Central memory CD8-positive, alpha-beta T cell (primary cell): ENCODE measurements around the gene ZC3H12A.

ENCODE experiments used
- ATAC-seq: fragments of 150-1000 bp; cut with Tn5 transposase; replicated peaks from 2 replicates; pipeline ENCODE4 v1.10.0; 2022; ENCODE audit warnings: mild to moderate bottlenecking, moderate FRiP score, moderate number of reproducible peaks; ENCODE audit not compliant: poor library complexity, severe bottlenecking; ENCODE audit errors: extremely low read depth
- DNase-seq, 2 donors: peaks; one replicate each; pipeline ENCODE4 v3.0.0; 2021; ENCODE audit warnings: low spot score in 2 of 2
- H3K27ac Mint-ChIP-seq: one replicate; pipeline ENCODE4 v1.8.0; 2022; ENCODE audit warnings: low read depth, mild to moderate bottlenecking, moderate library complexity, mixed read lengths
- H3K27me3 Mint-ChIP-seq: one replicate; pipeline ENCODE4 v1.8.0; 2022; ENCODE audit warnings: mixed read lengths
- H3K36me3 Mint-ChIP-seq: one replicate; pipeline ENCODE4 v1.8.0; 2022; ENCODE audit warnings: mild to moderate bottlenecking, moderate library complexity, mixed read lengths; ENCODE audit not compliant: insufficient read depth
- H3K4me1 Mint-ChIP-seq: one replicate; pipeline ENCODE4 v1.8.0; 2022; ENCODE audit warnings: mixed read lengths
- H3K4me3 Mint-ChIP-seq: one replicate; pipeline ENCODE4 v1.8.0; 2022; ENCODE audit warnings: mild to moderate bottlenecking, moderate library complexity, mixed read lengths
- H3K9me3 Mint-ChIP-seq: one replicate; pipeline ENCODE4 v1.8.0; 2022; ENCODE audit warnings: mixed read lengths

Gene ZC3H12A

DNA sequence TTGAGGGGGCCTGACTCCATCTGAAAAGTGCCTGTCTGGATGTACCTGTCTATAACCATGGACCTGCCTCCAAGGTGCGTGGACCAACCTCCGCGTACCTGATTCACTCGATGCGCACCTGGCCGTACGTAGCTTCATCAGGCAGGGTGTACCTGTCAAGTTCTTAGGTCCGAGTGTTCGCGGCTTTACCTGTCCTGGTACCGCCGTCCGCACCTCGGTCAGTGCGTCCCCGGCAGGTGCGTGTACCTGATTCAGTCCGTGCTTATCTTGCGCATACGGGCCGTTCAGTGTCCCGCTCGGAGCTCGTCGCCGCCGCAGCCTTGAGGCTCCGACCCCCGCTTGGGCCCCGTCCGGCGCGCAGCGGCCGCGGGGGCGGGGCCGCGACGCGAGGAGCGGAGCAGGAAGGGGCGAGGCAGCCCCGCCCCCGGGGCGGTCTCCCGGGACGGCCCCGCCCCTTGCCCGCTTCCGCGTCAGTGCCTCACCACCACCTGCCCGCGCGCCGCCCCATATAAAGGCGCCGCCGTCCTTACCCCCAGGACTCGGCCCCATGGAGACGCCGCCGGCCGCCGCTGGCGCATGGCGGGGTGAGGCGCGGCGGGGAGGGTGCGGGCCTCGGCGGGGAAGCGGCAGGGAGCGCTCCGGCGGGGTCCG is at the start of gene ZC3H12A:
TSS of gene ZC3H12A (plus strand) at position 535 of the 651 bp plus-strand sequence. CDS start 917 bp downstream, outside the sequence.
- Mint-ChIP-seq H3K9me3 (no peaks in the 10 kb centered on the region), H3K4me1 (peaks cover 63% of the 10 kb centered on the region), H3K27me3 (no peaks in the 10 kb centered on the region), H3K27ac (peak within 1 kb of the TSS; percentile 99), H3K4me3 (peak within 1 kb of the TSS; percentile 96), H3K36me3 (peaks cover 60% of the 10 kb centered on the region)
- peak; percentile 53 for ATAC-seq
- peak; percentile 87 to 88 for DNase-seq

DNA sequence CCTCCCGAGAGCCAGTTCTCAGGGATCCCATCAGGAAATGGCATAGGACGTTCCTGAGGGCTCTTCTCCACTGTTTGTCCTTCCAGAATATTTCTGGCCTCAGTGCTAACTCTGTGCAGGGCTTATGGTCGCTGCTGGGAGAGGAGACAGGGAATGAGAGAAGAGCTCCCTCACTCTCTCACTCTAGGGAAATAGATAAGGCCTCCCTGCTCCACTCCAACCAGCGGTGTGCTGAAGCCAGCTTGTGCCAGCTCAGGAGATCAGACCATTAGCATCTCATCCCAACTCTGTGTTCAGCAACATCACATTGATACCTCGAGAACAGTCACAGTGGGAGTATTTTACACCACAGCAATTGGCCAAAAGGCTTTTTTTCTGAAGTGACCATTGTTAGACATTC is 49.2 kb upstream of the ZC3H12A start:
- Mint-ChIP-seq H3K4me1 (no peaks in the 10 kb centered on the region), H3K36me3 (no peaks in the 10 kb centered on the region), H3K27ac (no peak overlapping the region), H3K4me3 (no peak overlapping the region), H3K27me3 (peaks cover 66% of the 10 kb centered on the region), H3K9me3 (no peaks in the 10 kb centered on the region)
- ATAC-seq (no peak), DNase-seq (no peak)

- ATAC-seq (peak; percentile 14), DNase-seq (no peak)
- Mint-ChIP-seq H3K4me1 (no peaks in the 10 kb centered on the region), H3K27me3 (peaks cover 61% of the 10 kb centered on the region), H3K36me3 (no peaks in the 10 kb centered on the region), H3K9me3 (no peaks in the 10 kb centered on the region), H3K27ac (no peak overlapping the region), H3K4me3 (no peak overlapping the region)
Measured at GRCh38 chr1:37429029-37429428, 45.4 kb upstream of the ZC3H12A start.

- no peak overlapping the region for H3K4me3 Mint-ChIP-seq
- H3K36me3 Mint-ChIP-seq = no peaks in the 10 kb centered on the region
- H3K9me3 Mint-ChIP-seq = no peaks in the 10 kb centered on the region
- H3K27ac Mint-ChIP-seq = peak overlapping the region; percentile 27
- H3K27me3 Mint-ChIP-seq = peaks cover 58% of the 10 kb centered on the region
- no peak for ATAC-seq
- DNase-seq = no peak
- peaks cover 5% of the 10 kb centered on the region for H3K4me1 Mint-ChIP-seq
Measured at GRCh38 chr1:37430103-37430985, 44.0 kb upstream of the ZC3H12A start.

GRCh38 chr1:37432716-37433115 is 41.7 kb upstream of the ZC3H12A start:
- peaks cover 68% of the 10 kb centered on the region for H3K27me3 Mint-ChIP-seq
- no peak for ATAC-seq
- no peak overlapping the region for H3K4me3 Mint-ChIP-seq
- peaks cover 5% of the 10 kb centered on the region for H3K4me1 Mint-ChIP-seq
- DNase-seq = no peak
- no peak overlapping the region for H3K27ac Mint-ChIP-seq
- no peaks in the 10 kb centered on the region for H3K9me3 Mint-ChIP-seq
- no peaks in the 10 kb centered on the region for H3K36me3 Mint-ChIP-seq

DNA sequence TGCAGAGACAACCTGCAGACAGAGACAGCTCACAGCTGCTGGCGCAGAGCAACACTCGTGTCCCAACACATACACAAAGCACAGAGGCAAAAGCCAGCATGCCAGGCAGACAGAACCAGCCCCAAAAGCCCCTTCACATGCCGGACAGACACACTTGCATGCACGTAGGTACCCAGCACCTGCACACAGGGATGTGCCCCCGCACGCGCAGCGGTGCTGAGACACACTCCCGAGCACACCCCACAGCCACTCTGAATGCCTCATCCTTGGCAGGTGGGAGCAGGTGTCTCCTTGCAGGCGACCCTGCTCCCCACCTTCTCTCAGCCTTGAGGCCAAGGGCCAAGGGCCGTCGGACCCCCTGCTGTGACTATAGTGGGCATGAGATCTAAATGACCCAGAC is 41.2 kb upstream of the ZC3H12A start:
- no peak for ATAC-seq
- DNase-seq = no peak
- peaks cover 73% of the 10 kb centered on the region for H3K27me3 Mint-ChIP-seq
- H3K4me1 Mint-ChIP-seq = peaks cover 5% of the 10 kb centered on the region
- no peaks in the 10 kb centered on the region for H3K9me3 Mint-ChIP-seq
- no peak overlapping the region for H3K27ac Mint-ChIP-seq
- no peak overlapping the region for H3K4me3 Mint-ChIP-seq
- no peaks in the 10 kb centered on the region for H3K36me3 Mint-ChIP-seq

GRCh38 chr1:37434292-37435225 is 39.8 kb upstream of the ZC3H12A start:
- no peak overlapping the region for H3K4me3 Mint-ChIP-seq
- no peak overlapping the region for H3K27ac Mint-ChIP-seq
- peaks cover 5% of the 10 kb centered on the region for H3K4me1 Mint-ChIP-seq
- H3K36me3 Mint-ChIP-seq = no peaks in the 10 kb centered on the region
- H3K9me3 Mint-ChIP-seq = no peaks in the 10 kb centered on the region
- DNase-seq (peak; percentile 41 to 54), ATAC-seq (peak; percentile 67)
- peaks cover 74% of the 10 kb centered on the region for H3K27me3 Mint-ChIP-seq

DNA sequence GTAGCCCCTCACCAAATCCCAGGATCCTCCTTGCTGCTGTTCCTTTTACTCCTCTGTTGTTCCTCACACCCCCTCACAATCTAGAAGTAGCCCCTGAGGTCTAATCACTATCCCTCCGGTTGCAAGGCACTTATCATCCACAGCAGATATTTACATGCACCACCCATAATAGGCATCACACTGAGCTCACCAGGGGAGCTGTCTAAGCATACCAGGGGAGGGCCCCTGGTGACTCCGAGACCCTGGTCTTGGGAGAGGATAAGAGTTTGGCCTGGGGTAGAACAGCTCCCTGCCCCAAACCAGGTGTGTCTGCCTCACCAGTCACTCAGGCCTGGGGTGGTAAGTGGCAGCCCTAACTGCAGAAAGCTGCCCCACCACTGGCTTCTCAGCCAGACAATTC is 37.3 kb upstream of the ZC3H12A start:
- ATAC-seq = no peak
- no peaks in the 10 kb centered on the region for H3K36me3 Mint-ChIP-seq
- peaks cover 70% of the 10 kb centered on the region for H3K27me3 Mint-ChIP-seq
- H3K4me1 Mint-ChIP-seq = peaks cover 5% of the 10 kb centered on the region
- no peak overlapping the region for H3K4me3 Mint-ChIP-seq
- H3K9me3 Mint-ChIP-seq = no peaks in the 10 kb centered on the region
- DNase-seq = no peak
- no peak overlapping the region for H3K27ac Mint-ChIP-seq

DNA sequence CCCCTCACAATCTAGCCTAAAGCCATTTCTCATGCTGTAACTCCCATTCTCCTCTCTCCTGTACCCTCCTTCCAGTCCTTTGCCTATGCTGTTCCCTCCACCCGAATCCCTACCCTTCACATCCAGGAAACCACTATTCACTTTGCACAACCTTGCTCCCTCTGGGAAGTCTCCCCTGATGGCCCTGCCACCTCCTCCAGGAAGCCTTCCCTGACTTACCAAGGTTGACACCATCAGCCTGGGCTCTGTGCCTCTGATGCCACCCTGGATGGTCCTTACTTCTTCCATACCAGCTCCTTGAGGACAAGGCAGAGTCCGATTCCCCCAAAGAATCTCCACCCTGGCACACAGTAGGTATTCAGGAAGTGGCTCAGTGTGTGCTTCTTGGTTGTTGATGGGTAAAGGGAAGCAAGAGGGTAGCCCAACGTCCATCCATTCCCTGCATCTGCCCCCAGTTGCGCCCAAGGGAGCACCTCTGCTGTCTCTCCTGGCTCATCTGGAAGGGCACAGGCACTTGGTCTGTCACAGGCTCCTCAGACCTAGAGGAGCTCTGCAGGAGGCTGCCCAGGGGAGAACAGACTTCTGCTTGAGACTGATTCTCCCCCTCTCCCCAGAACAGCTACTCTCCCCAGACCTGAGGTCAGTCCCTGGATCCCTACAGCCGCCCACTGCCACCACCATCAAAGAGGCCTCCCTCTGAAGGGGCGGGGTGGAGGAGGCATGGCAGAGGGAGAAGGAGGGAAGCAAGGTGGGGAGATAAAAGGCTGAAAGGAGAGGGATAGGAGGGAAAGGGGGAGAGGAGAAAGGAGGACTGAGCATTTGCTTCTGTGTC is 36.1 kb upstream of the ZC3H12A start:
- no peaks in the 10 kb centered on the region for H3K9me3 Mint-ChIP-seq
- H3K4me1 Mint-ChIP-seq = peaks cover 5% of the 10 kb centered on the region
- ATAC-seq = no peak

GRCh38 chr1:37438869-37439343 is 35.5 kb upstream of the ZC3H12A start:
- Mint-ChIP-seq H3K27me3 (peaks cover 74% of the 10 kb centered on the region), H3K4me3 (no peak overlapping the region), H3K36me3 (peaks cover 3% of the 10 kb centered on the region), H3K27ac (no peak overlapping the region), H3K9me3 (no peaks in the 10 kb centered on the region), H3K4me1 (peaks cover 5% of the 10 kb centered on the region)
- ATAC-seq (no peak), DNase-seq (no peak)

More for the DNA sequence above, 36.1 kb upstream of the ZC3H12A start:
- no peak for DNase-seq
- peaks cover 73% of the 10 kb centered on the region for H3K27me3 Mint-ChIP-seq
- H3K36me3 Mint-ChIP-seq = peaks cover 3% of the 10 kb centered on the region
- H3K4me3 Mint-ChIP-seq = no peak overlapping the region
- no peak overlapping the region for H3K27ac Mint-ChIP-seq

DNA sequence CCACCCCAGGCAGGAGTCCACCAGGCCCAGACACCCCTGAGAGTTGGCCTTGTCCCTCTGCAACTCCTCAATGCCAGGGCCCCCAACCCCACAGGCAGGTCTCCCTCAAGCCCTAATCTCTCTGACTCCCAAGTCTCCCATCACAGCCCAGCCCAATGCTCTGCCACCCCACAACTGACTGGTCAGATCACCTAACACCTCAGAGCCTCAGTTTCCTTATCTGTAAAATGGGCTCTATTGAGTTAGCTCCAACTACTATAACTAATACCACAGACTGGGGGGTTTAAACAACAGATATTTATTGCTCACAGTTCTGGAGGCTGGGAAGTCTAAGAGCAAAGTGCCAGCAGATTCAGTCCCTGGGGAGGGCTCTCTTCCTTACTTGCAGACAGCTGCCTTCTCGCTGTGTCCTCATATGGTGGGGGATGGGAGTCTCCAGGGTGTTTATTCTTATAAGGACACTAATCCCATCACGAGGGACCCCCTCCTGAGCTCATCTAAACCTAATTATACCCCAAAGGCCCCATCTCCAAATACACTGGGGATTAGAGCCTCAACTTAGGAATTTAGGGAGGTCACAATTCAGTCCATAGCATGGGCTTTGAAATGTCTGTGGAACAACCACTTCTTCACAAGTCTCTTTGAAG is 34.9 kb upstream of the ZC3H12A start:
- Mint-ChIP-seq H3K27ac (no peak overlapping the region), H3K4me1 (peaks cover 5% of the 10 kb centered on the region), H3K9me3 (no peaks in the 10 kb centered on the region), H3K4me3 (no peak overlapping the region), H3K36me3 (peaks cover 3% of the 10 kb centered on the region), H3K27me3 (peaks cover 73% of the 10 kb centered on the region)
- DNase-seq = no peak
- ATAC-seq = no peak
